HCT116 (cell line): ENCODE results near the gene SLCO2A1. TPM values are rescaled to one million over a fixed set of nuclear protein-coding genes. Genes with fewer than 3 reads are reported as not detected.

Source experiments
- ATAC-seq: fragments of 200-7000 bp; cut with Tn5 transposase; 2 replicates; pipeline ENCODE4 v1.9.1; 2020; ENCODE audit warnings: mild to moderate bottlenecking, moderate library complexity
- BruUV-seq: library from RNA; stranded (reverse); fragments of 400-500 nt; replicated peaks from 2 replicates; lab custom pipeline; 2021; lab: Mats Ljungman, UMichigan
- CTCF ChIA-PET: fragments of 300-600 bp; sonication (Branson Sonifier 250); formaldehyde crosslinking; loops from one replicate; lab custom pipeline; 2021; ENCODE audit warnings: antibody characterized with exemption; lab: Charles Lee
- POLR2A ChIA-PET: fragments of 300-600, 350-600 bp; sonication (Branson Sonifier 250); formaldehyde crosslinking; loops from one replicate; lab custom pipeline; 2021; ENCODE audit warnings: antibody characterized with exemption; lab: Charles Lee
- RAD21 ChIA-PET, 2 experiments: fragments of 300-600 bp; sonication (Branson Sonifier 250); formaldehyde crosslinking; loops; one replicate each; lab custom pipeline; 2023; ENCODE audit warnings: low total read pairs in 2 of 2; ENCODE audit not compliant: uncharacterized antibody in 2 of 2, unreplicated experiment in 2 of 2, low non-redundant PET in 1 of 2; lab: Charles Lee
- DNase-seq: peaks from one replicate; pipeline ENCODE4 v3.0.0-alpha.2; 2010; ENCODE audit warnings: low read depth, low spot score
- H2AFZ ChIP-seq: fragments of 200-600 bp; shearing (Covaris generic), sonication (generic); 2 replicates; pipeline ENCODE4 v1.6.1; 2017; ENCODE audit warnings: low read depth, mixed run types, mixed read lengths, antibody characterized with exemption, low read length; ENCODE audit not compliant: poor library complexity, severe bottlenecking
- H3K27ac ChIP-seq: 2 replicates; pipeline ENCODE4 v1.5.1; 2012; ENCODE audit warnings: low read depth, low read length
- H3K27me3 ChIP-seq: fragments of 200-600 bp; sonication (generic); 2 replicates; pipeline ENCODE4 v1.6.1; 2016; ENCODE audit warnings: mixed run types, low read length, mixed read lengths; ENCODE audit not compliant: insufficient read depth
- H3K36me3 ChIP-seq, 2 experiments: fragments of 200-500 bp in 1 of 2; fragments of 200-600 bp in 1 of 2; sonication (Bioruptor generic) in 1 of 2; sonication (generic) in 1 of 2; 2 replicates each; pipeline versions ENCODE4 v1.5.1 to v1.6.1; 2014 to 2016; ENCODE audit warnings: low read length in 2 of 2, inconsistent platforms in 1 of 2, mixed read lengths in 1 of 2, mixed run types in 1 of 2; ENCODE audit not compliant: insufficient read depth in 2 of 2, control insufficient read depth in 1 of 2
- H3K4me1 ChIP-seq, 2 experiments: fragments of 200-600 bp in 1 of 2; sonication (generic) in 1 of 2; 2 replicates each; pipeline versions ENCODE4 v1.5.1 to v1.6.1; 2012 to 2017; ENCODE audit warnings: low read length in 2 of 2, inconsistent platforms in 1 of 2, mild to moderate bottlenecking in 1 of 2, mixed read lengths in 1 of 2, mixed run types in 1 of 2, moderate library complexity in 1 of 2; ENCODE audit not compliant: insufficient read depth in 2 of 2, control insufficient read depth in 1 of 2
- H3K4me2 ChIP-seq: fragments of 200-600 bp; sonication (generic); 2 replicates; pipeline ENCODE4 v1.6.1; 2017; ENCODE audit warnings: mixed run types, low read length, mixed read lengths
- H3K4me3 ChIP-seq, 2 experiments: fragments of 200-600 bp in 1 of 2; sonication (generic) in 1 of 2; replicated peaks in 1 of 2; 2 replicates each; pipeline ENCODE4 v1.5.1; 2011 to 2016; ENCODE audit warnings: low read length in 2 of 2, control low read depth in 1 of 2, low read depth in 1 of 2, mild to moderate bottlenecking in 1 of 2, mixed read lengths in 1 of 2, mixed run types in 1 of 2
- H3K79me2 ChIP-seq: fragments of 200-600 bp; sonication (generic); 2 replicates; pipeline ENCODE4 v1.6.1; 2017; ENCODE audit warnings: mild to moderate bottlenecking, mixed run types, low read length, moderate library complexity, mixed read lengths; ENCODE audit not compliant: insufficient read depth
- H3K9ac ChIP-seq: fragments of 200-600 bp; sonication (generic); 2 replicates; pipeline ENCODE4 v1.6.1; 2016; ENCODE audit warnings: low read length, mixed read lengths
- H3K9me2 ChIP-seq: fragments of 200-600 bp; sonication (generic), shearing (Covaris generic); 2 replicates; pipeline ENCODE4 v1.6.1; 2017; ENCODE audit warnings: mixed run types, mild to moderate bottlenecking, moderate library complexity; ENCODE audit not compliant: insufficient read depth
- H3K9me3 ChIP-seq, 2 experiments: fragments of 200-500 bp in 1 of 2; fragments of 200-600 bp in 1 of 2; sonication (Bioruptor generic) in 1 of 2; sonication (generic) in 1 of 2; 2 replicates each; pipeline ENCODE4 v1.6.1; 2014 to 2017; ENCODE audit warnings: low read length in 2 of 2, mixed read lengths in 2 of 2, inconsistent platforms in 1 of 2, low read depth in 1 of 2, mild to moderate bottlenecking in 1 of 2, mixed run types in 1 of 2, moderate library complexity in 1 of 2; ENCODE audit not compliant: control insufficient read depth in 1 of 2, insufficient read depth in 1 of 2
- H4K20me1 ChIP-seq: fragments of 200-600 bp; sonication (generic), shearing (Covaris generic); 2 replicates; pipeline ENCODE4 v1.6.1; 2017; ENCODE audit warnings: mixed run types, mild to moderate bottlenecking, moderate library complexity; ENCODE audit not compliant: insufficient read depth
- ATF3 ChIP-seq: IDR thresholded peaks from 2 replicates; pipeline ENCODE4 v1.6.1; 2012
- CBX3 ChIP-seq: IDR thresholded peaks from 2 replicates; pipeline ENCODE4 v1.6.1; 2012; ENCODE audit warnings: low read depth
- CEBPB ChIP-seq: IDR thresholded peaks from 2 replicates; pipeline ENCODE4 v1.6.1; 2012; ENCODE audit warnings: low read depth
- CTCF ChIP-seq, 3 experiments: fragments of 200-600 bp in 1 of 3; sonication (generic) in 1 of 3; IDR thresholded peaks in 2 of 3; conservative IDR thresholded peaks in 1 of 3; 2 replicates each; pipeline ENCODE4 v1.5.1; 2012 to 2017; ENCODE audit warnings: low read depth in 2 of 3, low read length in 2 of 3, antibody characterized with exemption in 1 of 3, borderline replicate concordance in 1 of 3, control low read depth in 1 of 3, mild to moderate bottlenecking in 1 of 3, mixed read lengths in 1 of 3, mixed run types in 1 of 3, moderate library complexity in 1 of 3; ENCODE audit not compliant: insufficient read depth in 1 of 3
- POLR2A ChIP-seq: IDR thresholded peaks from 2 replicates; pipeline ENCODE4 v1.7.0; 2011; ENCODE audit warnings: borderline replicate concordance; ENCODE audit not compliant: insufficient read depth, insufficient read length; ENCODE audit errors: extremely low read depth
- POLR2AphosphoS5 ChIP-seq: IDR thresholded peaks from 2 replicates; pipeline ENCODE4 v1.6.1; 2011; ENCODE audit warnings: mild to moderate bottlenecking, low read depth, low read length, moderate library complexity
- RAD21 ChIP-seq: IDR thresholded peaks from 2 replicates; pipeline ENCODE4 v1.6.1; 2012; ENCODE audit warnings: low read depth, mild to moderate bottlenecking
- SIN3A ChIP-seq: IDR thresholded peaks from 2 replicates; pipeline ENCODE4 v1.6.1; 2012; ENCODE audit warnings: low read depth
- YY1 ChIP-seq: IDR thresholded peaks from 2 replicates; pipeline ENCODE4 v1.6.1; 2011; ENCODE audit warnings: low read length, low read depth, moderate library complexity, mild to moderate bottlenecking; ENCODE audit not compliant: insufficient replicate concordance; ENCODE audit errors: extremely low read depth
- intact Hi-C: fragments of 100-400 bp; cut with micrococcal nuclease; formaldehyde crosslinking; loops from 2 replicates; pipeline ENCODE4 v1.10.0; 2022
- total RNA-seq: library from RNA; stranded (reverse); gene quantifications from one replicate; pipeline ENCODE4 v1.2.1, GENCODE V29; 2021; ENCODE audit not compliant: unreplicated experiment
- TF ChIP-seq, protein P1 (sequence below): IDR thresholded peaks from 2 replicates; pipeline ENCODE4 v1.6.1; 2012; ENCODE audit warnings: low read depth
- TF ChIP-seq, protein P2 (sequence below): IDR thresholded peaks from 2 replicates; pipeline ENCODE4 v1.6.1; 2012

Gene SLCO2A1
- total RNA-seq, 1 experiment from 2014 or later = 0.52 TPM

DNA sequence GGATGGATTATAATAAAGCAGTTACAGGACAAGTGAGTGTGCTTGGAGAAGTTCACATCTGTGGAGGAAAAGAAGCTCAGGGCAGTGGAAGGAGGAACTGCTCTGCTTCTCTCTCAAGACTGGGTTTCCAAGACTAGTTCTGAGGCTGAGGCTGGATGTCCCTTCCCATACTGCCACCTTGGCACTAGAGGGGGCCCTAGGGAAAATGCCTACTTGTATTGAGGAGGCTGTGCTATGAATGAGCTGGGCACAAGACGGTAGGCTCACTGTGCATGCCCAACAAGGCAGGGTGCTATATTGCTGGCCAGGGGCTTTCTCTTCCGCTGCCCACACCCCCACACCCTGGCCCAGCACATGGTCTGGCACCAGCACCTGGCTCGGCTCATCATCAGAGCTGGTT, 65.2 kb downstream of the SLCO2A1 start:
- Histone ChIP-seq H3K9me3 (no peaks in the 10 kb centered on the region), H3K9ac (no peak overlapping the region), H3K9me2 (no peaks in the 10 kb centered on the region), H2AFZ (no peak overlapping the region), H3K36me3 (no peaks in the 10 kb centered on the region), H3K4me1 (peaks cover 0 to 9% of the 10 kb centered on the region in 2 experiments; a peak in 1 of 4 replicates), H3K4me3 (no peak overlapping the region), H3K4me2 (no peak overlapping the region), H4K20me1 (no peaks in the 10 kb centered on the region), H3K27ac (no peak overlapping the region), H3K27me3 (no peaks in the 10 kb centered on the region), H3K79me2 (no peaks in the 10 kb centered on the region)
- ChIA-PET POLR2A (interaction anchor here (1.1 kb wide), 1 partner anchor 12 kb away, joined by 5 read pairs; no protein-coding TSS in a partner anchor), RAD21 (no interaction called here), CTCF (interaction anchor here (0.8 to 2.0 kb wide), 11 partner anchors 12 to 509 kb away, joined by 3 to 8 read pairs (median 3); no protein-coding TSS in a partner anchor)
- intact Hi-C loops = no loop called here
- DNase-seq (peak; percentile 19), ATAC-seq (peak; percentile 97)
- no TSS peak for BruUV-seq
- TF ChIP-seq POLR2AphosphoS5 (no peak), POLR2A (no peak), RAD21 (peak; percentile 55), YY1 (no peak), CBX3 (no peak), CEBPB (no peak), ATF3 (no peak), CTCF (IDR thresholded peaks at IDR 0.05 in 2 of 3, conservative IDR thresholded peaks at IDR 0.05 in 1 of 3; ENCODE audit: borderline replicate concordance in 1 of 3, insufficient read depth in 1 of 3, low read depth in 2 of 3, low read length in 2 of 3) (peak; percentile 31 to 73 (median 61); a peak in 5 of 6 replicates), SIN3A (no peak)
- TF ChIP-seq, protein P1, sequence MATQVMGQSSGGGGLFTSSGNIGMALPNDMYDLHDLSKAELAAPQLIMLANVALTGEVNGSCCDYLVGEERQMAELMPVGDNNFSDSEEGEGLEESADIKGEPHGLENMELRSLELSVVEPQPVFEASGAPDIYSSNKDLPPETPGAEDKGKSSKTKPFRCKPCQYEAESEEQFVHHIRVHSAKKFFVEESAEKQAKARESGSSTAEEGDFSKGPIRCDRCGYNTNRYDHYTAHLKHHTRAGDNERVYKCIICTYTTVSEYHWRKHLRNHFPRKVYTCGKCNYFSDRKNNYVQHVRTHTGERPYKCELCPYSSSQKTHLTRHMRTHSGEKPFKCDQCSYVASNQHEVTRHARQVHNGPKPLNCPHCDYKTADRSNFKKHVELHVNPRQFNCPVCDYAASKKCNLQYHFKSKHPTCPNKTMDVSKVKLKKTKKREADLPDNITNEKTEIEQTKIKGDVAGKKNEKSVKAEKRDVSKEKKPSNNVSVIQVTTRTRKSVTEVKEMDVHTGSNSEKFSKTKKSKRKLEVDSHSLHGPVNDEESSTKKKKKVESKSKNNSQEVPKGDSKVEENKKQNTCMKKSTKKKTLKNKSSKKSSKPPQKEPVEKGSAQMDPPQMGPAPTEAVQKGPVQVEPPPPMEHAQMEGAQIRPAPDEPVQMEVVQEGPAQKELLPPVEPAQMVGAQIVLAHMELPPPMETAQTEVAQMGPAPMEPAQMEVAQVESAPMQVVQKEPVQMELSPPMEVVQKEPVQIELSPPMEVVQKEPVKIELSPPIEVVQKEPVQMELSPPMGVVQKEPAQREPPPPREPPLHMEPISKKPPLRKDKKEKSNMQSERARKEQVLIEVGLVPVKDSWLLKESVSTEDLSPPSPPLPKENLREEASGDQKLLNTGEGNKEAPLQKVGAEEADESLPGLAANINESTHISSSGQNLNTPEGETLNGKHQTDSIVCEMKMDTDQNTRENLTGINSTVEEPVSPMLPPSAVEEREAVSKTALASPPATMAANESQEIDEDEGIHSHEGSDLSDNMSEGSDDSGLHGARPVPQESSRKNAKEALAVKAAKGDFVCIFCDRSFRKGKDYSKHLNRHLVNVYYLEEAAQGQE = no peak
- TF ChIP-seq, protein P2, sequence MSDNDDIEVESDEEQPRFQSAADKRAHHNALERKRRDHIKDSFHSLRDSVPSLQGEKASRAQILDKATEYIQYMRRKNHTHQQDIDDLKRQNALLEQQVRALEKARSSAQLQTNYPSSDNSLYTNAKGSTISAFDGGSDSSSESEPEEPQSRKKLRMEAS = no peak
